Amniotic epithelial cell (primary cell): Measurements from ENCODE around the gene ACP6.
"Not testable (repeated sequence)": the region's sequence is repeated elsewhere in the genome, so short reads cannot be mapped to it uniquely, and the experiment has no call there.

ENCODE experiments used
- DNase-seq: peaks from one replicate; pipeline ENCODE4 v3.0.0-alpha.2; 2010; ENCODE audit warnings: low read depth

Gene ACP6

DNA sequence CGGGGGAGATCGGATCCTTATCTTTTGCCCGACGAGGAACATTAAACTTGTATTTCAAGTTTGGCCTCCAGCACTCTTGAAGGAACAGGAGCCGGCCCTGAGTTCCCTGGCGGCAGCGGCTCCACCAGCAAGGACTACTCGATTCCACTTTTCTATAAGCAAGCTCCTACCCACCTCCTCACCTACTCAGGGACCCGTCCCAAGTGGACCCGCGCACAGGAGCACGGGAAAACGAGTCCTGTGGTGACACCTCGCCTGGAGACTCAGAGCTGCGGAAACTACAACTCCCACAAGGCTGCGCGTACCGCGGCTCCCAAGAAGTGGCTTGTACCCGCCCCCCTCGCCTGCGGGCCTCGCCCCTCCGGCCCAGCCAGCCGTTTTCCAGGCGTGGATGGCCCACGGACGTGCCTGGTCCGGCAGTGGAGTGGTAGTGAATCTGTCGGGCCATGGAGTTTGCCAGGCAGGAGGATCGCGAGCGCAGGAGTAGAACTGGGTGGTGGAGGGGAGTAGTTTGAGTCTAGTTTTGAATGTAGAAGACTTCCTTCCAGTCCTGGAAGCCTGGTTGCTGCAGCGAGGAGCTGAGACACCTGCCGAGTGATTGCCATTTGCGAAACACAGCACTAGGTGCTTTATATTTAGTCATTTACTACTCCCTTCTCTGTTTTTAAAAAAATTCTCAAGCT is at the start of gene ACP6:
TSS of gene ACP6 (minus strand) at position 206 of the 683 bp plus-strand sequence. CDS start 476 bp downstream, outside the sequence.
- peak; percentile 96 for DNase-seq

- no peak for DNase-seq
These were observed 49.4 kb upstream of the ACP6 start for GRCh38 chr1:147719711-147720225.

DNA sequence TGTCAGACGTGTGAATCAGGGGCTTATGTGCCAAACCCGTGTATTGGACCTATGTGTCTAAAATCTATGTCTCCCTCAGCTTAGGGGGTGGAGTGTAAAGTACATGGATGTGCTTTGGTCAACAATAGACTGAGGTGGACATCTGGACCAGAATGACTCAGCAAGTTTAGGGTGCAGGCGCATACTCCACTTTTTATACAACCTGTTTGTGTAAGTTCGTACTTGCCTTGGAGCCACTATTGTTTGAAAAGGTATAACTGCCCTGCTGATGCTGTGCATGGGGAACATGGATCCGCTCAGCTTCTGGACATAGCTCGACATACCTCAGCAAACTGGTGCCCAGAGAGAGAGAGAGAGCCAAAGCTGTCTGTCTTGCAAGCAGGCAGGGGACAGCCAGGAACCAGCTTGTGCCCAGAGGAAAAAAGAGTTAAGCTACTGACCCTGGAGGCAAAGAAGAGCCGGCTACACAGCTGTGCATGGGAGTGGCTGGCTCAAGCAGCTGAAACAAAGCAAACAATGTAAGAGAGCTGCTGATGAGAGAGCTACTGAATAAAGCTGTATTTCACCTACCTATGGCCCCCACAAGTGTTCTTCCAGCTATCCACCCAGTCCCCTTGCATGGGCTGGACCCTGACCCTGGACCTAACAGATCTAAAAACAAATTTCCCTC is 48.8 kb upstream of the ACP6 start:
- DNase-seq = no peak

DNA sequence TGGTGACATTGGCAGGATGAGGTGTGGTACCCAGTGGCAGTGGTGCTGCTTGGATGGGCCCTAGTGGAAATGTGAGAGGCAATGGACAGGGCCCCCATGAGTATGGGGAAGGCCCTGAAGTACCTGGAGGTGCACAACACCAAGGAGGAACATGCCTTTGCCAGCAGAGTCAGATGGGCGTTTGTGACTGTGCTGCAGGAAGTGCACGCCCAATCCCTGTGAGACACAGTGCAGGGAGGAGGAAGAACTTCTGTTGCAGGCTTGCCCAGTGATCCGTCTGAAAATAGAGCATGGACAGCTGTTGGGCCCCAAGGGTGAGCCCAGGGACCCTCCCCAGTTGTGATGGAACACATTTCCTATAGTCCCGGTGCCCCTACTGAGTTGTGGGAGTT is 47.4 kb upstream of the ACP6 start:
- no peak for DNase-seq

GRCh38 chr1:147717051-147717705 is 46.9 kb upstream of the ACP6 start:
- no peak for DNase-seq

DNA sequence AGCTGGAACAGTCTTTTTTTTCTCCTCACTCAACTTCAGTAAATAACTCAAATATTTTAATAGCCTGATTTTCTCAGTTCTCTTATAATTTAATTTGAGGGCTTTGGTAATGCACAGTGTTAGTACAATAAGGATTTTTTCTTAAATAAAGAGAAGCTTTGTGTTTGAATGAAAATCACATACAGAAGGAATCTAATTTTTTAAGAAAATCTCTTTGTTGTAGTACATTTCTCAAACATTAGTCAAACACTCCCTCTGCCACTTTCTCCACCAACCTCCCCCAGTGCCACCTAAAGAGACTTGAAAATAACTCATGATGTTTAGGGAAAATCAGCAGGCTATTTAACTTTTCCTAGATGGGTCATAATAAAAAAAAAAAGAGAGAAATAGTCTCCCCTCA is 42.3 kb upstream of the ACP6 start:
- DNase-seq = no peak

- DNase-seq = peak; percentile 69
These were observed 30.0 kb upstream of the ACP6 start for GRCh38 chr1:147700042-147701006.

- no peak for DNase-seq
These were observed 29.3 kb upstream of the ACP6 start for GRCh38 chr1:147699686-147700041.

- DNase-seq = no peak
These were observed 12.9 kb upstream of the ACP6 start for GRCh38 chr1:147683163-147683763.

- not testable (repeated sequence) for DNase-seq
These were observed 10.4 kb upstream of the ACP6 start for GRCh38 chr1:147680608-147681235.

GRCh38 chr1:147677681-147678080 is 7.4 kb upstream of the ACP6 start:
- DNase-seq = not testable (repeated sequence)

DNA sequence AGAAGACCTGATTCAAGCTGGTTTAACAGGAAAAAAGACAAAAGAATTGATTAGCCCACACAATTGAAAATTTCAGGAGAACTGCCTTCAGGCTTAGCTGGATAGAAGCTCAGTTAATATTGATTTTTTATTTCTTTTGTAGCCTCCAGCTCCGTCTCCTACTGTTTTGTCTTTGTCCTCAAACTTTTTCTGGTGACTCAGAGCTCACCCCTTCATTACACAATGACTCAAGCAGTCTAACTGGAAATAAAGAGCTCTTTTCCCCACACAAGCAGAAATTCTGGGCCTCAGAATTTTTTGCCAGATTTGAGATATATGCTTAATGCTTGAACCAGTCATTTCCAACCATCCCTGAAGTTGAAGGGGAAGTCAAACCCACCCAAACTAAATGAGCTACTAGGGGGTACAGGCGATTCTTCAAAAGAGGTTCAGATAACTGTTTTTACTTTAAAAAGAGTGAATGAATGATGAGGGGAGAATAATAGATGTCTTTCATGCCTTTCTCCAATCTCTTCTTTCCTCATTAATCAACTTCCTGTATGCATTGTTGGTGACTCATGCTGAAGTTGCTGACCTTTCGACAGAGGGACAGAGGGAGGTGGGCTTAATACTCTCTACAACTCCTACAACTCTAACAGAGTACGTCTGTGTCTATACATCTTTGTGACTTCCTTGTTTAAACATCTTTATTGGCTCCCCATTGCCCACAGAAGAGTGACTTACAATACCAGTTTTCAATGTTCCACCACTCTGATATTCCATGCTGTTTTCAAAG is 6.2 kb upstream of the ACP6 start:
- peak; percentile 84 for DNase-seq

DNA sequence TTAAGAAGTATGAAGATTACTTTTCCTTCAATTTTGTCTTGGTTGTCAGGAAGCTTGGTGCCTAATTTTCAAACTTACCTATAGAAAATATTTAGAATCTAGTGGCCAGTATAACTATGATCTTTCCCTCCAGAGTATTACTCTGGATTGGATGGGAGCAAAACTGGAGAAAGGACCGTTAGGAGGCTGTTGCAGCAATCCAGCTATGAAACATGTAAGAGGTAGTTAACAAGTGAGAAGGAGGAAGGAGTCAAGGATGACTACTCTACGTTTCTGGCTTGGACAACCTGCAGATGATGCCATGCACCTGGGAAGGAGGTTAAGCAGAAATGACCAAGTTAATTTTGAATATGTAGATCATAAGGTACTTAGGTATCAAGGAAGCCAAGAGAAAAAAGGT is 3.5 kb upstream of the ACP6 start:
- peak; percentile 83 for DNase-seq

DNA sequence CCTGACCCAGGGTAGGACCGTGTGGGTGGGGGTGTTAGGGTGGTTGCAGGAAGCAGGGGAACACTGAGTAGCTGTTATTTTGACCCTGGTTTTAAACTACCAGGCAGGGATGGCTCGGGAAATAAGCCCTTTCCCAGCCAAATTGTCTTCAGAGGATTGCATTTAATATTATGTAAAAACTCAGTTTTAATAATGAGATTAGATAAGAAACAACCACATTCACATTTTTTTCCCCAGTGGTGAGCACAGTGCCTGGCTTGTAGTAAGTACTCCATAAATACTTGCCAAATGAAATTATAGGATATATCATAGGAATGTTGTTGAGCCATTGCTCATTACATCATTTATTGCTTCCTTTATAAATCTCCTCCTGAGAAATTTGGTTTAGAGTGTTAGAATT is 3.1 kb upstream of the ACP6 start:
- DNase-seq = peak; percentile 100

DNA sequence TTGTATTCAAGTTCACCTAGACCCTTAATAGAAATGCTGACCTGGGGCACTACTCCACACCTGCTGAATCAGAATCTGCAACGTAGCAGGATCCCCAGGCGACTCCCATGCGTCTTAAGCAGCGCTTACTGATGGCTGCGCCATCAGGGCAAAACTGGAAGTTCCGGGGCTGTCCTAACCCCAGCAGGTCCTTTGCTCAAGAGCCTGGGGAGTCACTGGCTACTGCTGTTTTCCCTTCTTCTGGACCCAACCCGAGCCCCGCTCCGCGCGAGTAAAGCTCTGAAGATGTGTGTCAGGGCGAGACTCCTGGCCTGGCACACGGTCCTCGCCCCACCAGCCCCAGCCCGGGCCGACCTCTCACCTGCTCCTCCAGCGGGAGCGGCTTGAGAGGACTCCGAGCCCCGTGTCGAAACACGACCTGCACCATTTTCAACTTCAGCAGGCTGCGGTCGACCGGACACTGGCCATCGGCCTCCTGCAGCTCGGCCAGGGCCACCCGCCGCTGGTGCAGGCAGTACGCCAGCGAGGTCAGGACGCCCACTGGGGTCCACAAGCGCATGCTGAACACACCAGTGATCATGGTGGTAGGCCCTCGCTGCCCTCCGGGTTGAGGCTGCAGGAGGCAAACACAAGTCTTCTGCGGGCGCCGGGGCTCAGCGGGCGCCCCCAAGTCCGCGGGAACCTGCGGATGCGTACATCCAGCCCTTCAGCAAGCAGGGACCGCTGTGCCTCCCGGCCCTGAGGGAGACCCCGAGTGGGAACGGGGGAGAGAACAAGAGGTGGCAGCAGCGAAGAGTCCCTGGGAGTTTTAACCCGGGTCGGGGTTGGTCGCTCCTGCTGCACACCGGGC is 630 bp downstream of the ACP6 start:
- DNase-seq = peak; percentile 52

DNA sequence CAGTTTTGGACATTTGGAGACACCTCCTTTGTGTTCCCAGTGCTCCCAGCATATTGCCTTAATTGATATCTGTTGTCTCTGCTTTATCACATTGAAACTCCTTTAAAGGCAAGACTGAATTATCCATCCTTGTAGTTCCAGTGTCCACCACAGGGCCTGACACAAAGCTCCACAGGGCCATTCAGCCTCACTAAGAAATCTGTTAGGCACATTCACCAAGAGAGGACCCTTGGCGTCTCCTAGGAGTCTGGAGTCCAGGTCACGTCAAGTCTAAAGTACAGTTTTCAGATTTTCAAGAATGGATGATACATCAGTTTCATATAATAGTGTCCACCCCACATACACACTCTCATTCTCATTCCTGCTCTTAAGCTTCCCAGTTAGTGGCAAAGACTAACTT is 4.8 kb downstream of the ACP6 start:
- no peak for DNase-seq

GRCh38 chr1:147664206-147664605 is 6.1 kb downstream of the ACP6 start:
- DNase-seq = peak; percentile 54

DNA sequence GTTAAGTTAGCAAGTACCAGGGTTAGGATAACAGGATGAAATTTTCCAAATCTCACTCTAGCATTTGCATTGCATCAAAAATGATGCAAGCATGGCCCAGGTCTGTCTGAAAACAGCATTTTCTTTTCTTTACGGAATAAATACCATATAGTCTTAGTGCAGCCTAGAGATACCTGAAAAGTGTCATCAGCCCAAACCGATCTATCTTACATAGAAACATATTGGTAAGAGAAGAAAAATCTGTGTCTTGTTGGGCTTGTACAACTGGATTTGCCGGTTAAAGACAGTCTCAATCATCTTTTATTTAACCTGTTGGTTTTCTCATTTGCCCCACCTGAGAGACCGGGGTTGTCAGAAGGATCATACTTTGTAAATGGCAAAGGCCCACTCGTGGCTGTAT is 15.8 kb downstream of the ACP6 start:
- no peak for DNase-seq

- DNase-seq = no peak
These were observed 18.0 kb downstream of the ACP6 start for GRCh38 chr1:147652306-147652705.
